Measurements from ENCODE around the gene BIN1. TPM values are rescaled to one million over a fixed set of nuclear protein-coding genes. Genes with fewer than 3 reads are reported as not detected.

Gene BIN1
- total and polyA plus RNA-seq, 12 donors, result 62.1 to 207 (median 125) TPM

DNA sequence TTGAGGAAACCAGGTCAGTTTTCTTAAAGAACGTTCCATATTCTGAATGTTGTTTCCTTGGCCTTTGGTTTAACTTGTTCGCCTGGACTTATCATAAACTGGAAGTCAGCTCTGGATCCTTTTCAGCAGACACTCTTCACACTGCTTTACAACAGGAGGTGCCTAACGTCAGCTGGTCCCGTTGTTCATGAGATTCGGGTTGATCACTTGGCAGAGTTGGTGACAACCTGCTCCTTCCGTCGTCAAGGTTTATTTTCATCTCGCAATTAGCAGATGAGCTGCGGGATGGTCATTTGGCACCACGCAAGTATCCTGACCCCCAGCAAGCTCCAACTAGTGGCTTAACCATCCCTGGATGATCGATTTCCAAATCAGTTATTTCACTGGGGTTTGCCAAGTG, 23.0 kb upstream of the BIN1 start:
- peaks cover 0 to 4% of the 10 kb centered on the region in 2 donors for H3K4me1 ChIP-seq (replicated peaks in 1 of 2)
- H3K27me3 ChIP-seq, result no peaks in the 10 kb centered on the region
- DNase-seq, result no peak
- no peaks in the 10 kb centered on the region for H3K9me3 ChIP-seq (replicated peaks in 1 of 3)
- no peak overlapping the region for H3K4me3 ChIP-seq
- intact Hi-C loops (cut with DNase I), result no loop called here
- TF ChIP-seq, protein P1, sequence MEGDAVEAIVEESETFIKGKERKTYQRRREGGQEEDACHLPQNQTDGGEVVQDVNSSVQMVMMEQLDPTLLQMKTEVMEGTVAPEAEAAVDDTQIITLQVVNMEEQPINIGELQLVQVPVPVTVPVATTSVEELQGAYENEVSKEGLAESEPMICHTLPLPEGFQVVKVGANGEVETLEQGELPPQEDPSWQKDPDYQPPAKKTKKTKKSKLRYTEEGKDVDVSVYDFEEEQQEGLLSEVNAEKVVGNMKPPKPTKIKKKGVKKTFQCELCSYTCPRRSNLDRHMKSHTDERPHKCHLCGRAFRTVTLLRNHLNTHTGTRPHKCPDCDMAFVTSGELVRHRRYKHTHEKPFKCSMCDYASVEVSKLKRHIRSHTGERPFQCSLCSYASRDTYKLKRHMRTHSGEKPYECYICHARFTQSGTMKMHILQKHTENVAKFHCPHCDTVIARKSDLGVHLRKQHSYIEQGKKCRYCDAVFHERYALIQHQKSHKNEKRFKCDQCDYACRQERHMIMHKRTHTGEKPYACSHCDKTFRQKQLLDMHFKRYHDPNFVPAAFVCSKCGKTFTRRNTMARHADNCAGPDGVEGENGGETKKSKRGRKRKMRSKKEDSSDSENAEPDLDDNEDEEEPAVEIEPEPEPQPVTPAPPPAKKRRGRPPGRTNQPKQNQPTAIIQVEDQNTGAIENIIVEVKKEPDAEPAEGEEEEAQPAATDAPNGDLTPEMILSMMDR (IDR thresholded peaks at IDR 0.05), result no peak
- TF ChIP-seq POLR2A (IDR thresholded peaks at IDR 0.05), result no peak
- H3K27ac ChIP-seq, result no peak overlapping the region
- no peaks in the 10 kb centered on the region for H3K36me3 ChIP-seq (replicated peaks in 1 of 2)
- WGBS, 4 donors, result 73 to 87% (median 83%) methylated on average over 10 to 11 of the region's 11 CpGs

DNA sequence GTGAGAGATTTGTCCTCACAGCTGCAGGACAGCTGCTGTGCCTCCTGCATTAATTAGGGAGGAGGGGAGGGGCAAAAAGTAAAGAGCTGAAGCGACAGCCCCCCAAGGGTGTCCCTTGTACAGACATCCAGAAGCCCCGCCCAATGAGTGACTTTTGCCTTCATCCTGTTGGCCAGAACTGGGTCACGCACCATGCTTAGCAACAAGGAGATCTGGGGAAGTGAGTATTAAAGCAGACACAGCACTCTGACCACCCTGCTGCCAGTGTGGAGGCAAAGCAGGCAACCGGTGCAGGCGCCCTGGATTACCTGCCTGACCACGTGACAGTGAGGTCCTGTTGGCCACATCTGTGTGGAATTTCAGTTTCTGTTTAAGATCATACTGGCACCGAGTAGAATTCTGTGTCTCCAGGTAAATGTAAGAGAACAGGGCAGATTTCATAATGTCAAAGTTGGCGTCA, 21.5 kb upstream of the BIN1 start:
- intact Hi-C loops (cut with DNase I), result no loop called here
- Histone ChIP-seq H3K36me3 (replicated peaks in 1 of 2) (no peaks in the 10 kb centered on the region), H3K9me3 (replicated peaks in 1 of 3) (no peaks in the 10 kb centered on the region), H3K27me3 (no peaks in the 10 kb centered on the region), H3K4me1 (replicated peaks in 1 of 2) (peaks cover 0 to 4% of the 10 kb centered on the region in 2 donors), H3K27ac (no peak overlapping the region), H3K4me3 (no peak overlapping the region)
- no peak for TF ChIP-seq POLR2A (IDR thresholded peaks at IDR 0.05)
- TF ChIP-seq, protein P1 (IDR thresholded peaks at IDR 0.05), result peak in 1 of 6 experiments; percentile 10
- peak in 5 of 7 donors; percentile 43 to 76 (median 58) for DNase-seq
- 30 to 55% (median 39%) methylated on average over 3 to 8 of the region's 8 CpGs for WGBS, 4 donors

DNA sequence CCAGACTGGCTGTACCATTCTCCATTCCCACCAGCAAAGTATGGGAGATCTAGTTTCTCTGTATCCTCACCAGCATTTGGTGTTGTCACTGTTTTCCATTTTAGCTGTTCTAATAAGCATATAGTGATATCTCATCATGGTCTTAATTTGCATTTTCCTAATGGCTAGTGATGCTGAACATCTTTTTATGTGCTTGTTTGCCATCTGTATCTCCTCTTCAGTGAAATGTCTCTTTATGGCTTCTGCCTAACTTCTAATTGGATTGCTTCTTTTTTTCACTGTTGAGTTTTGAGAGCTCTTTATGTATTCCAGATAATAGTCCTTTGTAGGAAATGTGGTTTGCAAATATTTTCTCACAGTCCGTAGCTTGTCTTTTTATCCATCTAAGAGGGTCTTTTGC, 18.9 kb upstream of the BIN1 start:
- H3K4me3 ChIP-seq, result no peak overlapping the region
- H3K27ac ChIP-seq, result no peak overlapping the region
- no peaks in the 10 kb centered on the region for H3K27me3 ChIP-seq
- DNase-seq, result no peak
- no peaks in the 10 kb centered on the region for H3K36me3 ChIP-seq (replicated peaks in 1 of 2)
- TF ChIP-seq, protein P1 (IDR thresholded peaks at IDR 0.05), result no peak
- TF ChIP-seq POLR2A (IDR thresholded peaks at IDR 0.05), result no peak
- 87 to 92% (median 88%) methylated on average over 1 of the region's 1 CpG for WGBS, 4 donors
- peaks cover 0 to 4% of the 10 kb centered on the region in 2 donors for H3K4me1 ChIP-seq (replicated peaks in 1 of 2)
- H3K9me3 ChIP-seq (replicated peaks in 1 of 3), result no peaks in the 10 kb centered on the region
- intact Hi-C loops (cut with DNase I), result no loop called here

DNA sequence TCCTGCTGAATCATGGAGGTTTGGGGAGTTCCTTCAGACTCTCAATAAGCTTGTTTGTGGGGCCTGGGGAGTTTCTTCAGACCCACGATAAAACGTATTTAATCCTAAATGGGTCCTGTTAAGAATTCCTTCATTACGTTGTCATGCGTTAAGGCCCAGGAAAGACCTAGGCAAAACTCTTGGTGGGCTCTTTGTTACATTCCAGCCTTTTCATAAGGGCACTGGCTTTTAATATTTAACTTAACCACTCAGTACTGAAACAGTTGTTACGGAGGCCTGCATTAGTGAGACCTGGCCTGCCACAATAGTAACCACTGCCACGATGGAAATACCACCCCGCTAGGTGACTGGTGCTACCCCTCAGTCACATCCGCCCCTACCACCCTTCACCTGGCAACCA, 17.5 kb upstream of the BIN1 start:
- no peak for DNase-seq
- intact Hi-C loops (cut with DNase I), result no loop called here
- Histone ChIP-seq H3K27me3 (no peaks in the 10 kb centered on the region), H3K4me3 (no peak overlapping the region), H3K36me3 (replicated peaks in 1 of 2) (no peaks in the 10 kb centered on the region), H3K9me3 (replicated peaks in 1 of 3) (no peaks in the 10 kb centered on the region), H3K27ac (no peak overlapping the region), H3K4me1 (replicated peaks in 1 of 2) (peaks cover 0 to 4% of the 10 kb centered on the region in 2 donors)
- 95 to 97% (median 96%) methylated on average over 8 of the region's 8 CpGs for WGBS, 4 donors
- TF ChIP-seq POLR2A (IDR thresholded peaks at IDR 0.05), result no peak
- TF ChIP-seq, protein P1 (IDR thresholded peaks at IDR 0.05), result no peak
